HG02943 (cell line): ENCODE measurements around the gene S1PR1.
"Not testable (repeated sequence)": the region's sequence is repeated elsewhere in the genome, so short reads cannot be mapped to it uniquely, and the experiment has no call there.

Experiments used
- ATAC-seq: cut with Tn5 transposase; IDR thresholded peaks from one replicate; pipeline ENCODE4 v1.9.1; 2021; ENCODE audit warnings: mild to moderate bottlenecking, low read depth, moderate library complexity; ENCODE audit not compliant: unreplicated experiment

The S1PR1 gene

DNA sequence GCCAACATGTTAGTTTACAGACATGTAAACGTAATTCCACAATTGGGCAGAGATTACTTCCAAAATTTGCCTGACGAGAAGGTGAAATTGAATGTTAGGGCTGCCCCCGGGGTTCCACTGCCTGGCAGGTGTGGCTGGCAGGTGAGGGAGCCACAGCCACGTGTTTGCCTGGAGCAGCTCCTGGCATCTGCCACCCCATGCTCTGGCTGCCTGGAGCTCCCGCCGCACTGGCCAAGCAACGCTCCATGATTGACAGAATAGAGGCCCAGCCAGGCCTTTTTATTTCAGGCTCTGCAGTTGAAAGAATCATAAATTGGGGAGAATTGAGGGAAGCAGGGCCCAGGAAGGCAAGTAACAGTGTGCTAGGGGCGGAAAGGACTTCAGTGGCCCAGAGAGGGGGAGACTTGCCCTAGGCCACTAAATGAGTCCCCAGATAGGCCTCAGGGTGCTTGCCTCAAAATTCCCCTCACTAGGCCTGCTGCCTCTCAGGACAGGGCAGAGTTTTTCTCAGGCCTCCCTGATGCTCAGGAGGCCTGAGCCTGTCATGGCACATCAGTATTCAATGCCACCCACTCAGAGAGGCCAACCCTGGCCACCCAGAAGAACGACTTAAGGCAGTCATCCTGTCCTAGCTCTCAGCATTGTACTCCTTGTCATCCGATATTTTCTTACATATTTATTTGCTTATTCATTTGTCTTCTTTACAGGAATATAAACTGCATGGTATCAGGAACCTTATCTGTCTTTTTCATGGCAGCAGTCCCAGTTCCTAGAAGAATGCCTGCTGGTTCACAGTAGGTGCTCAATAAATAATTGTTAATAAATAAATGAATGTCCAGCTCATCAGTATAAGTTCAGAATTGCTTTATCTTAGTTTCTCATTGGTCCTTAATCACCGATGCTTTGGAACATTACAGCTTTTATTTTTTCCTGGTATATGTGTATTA is 16.6 kb upstream of the S1PR1 start:
- no peak for ATAC-seq

DNA sequence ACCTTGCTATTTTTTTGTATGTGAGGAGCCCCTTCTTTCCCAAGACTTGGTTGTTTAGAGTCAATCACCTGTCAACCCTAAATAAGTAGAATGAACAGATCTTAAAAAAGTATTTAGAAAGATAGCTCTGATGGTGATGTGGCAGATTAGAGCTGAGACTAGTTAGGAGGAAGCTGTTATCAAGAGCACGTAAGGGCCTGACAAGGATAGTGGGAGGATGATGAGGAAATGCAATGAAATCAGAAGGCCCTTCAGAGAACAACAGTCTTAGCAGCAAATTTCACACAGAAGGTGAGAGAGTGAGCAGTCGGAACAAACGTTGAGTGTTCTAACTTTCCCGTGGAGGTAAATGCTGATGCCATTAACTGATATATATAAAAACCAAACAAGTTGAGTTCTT is 15.9 kb upstream of the S1PR1 start:
- ATAC-seq: no peak

- ATAC-seq: peak; percentile 95
Measured at GRCh38 chr1:101221945-101222429, 14.8 kb upstream of the S1PR1 start.

DNA sequence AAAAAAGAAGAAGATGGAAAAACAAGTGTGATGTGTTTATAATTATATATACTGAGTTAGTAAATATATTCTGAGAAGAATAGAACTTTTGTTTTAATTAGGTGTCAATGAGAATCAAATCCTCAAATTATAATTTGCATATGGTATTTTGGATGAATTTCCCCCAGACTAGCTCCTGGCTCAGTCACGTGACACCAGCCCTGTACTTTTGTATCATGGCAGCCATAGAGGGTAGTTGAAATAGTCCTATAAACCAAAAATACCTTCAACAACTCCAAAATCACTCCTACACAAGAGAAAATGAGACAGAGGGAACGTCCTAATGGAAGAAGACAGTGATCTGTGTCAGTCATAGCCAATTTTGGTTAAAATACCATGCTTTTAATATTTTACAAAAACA is 9.0 kb upstream of the S1PR1 start:
- no peak for ATAC-seq

GRCh38 chr1:101228424-101229134 is 8.2 kb upstream of the S1PR1 start:
- no peak for ATAC-seq

- ATAC-seq: not testable (repeated sequence)
Measured at GRCh38 chr1:101232182-101232581, 4.6 kb upstream of the S1PR1 start.

- no peak for ATAC-seq
Measured at GRCh38 chr1:101233495-101233894, 3.3 kb upstream of the S1PR1 start.

GRCh38 chr1:101235216-101235695 is 1.6 kb upstream of the S1PR1 start:
- ATAC-seq: no peak

DNA sequence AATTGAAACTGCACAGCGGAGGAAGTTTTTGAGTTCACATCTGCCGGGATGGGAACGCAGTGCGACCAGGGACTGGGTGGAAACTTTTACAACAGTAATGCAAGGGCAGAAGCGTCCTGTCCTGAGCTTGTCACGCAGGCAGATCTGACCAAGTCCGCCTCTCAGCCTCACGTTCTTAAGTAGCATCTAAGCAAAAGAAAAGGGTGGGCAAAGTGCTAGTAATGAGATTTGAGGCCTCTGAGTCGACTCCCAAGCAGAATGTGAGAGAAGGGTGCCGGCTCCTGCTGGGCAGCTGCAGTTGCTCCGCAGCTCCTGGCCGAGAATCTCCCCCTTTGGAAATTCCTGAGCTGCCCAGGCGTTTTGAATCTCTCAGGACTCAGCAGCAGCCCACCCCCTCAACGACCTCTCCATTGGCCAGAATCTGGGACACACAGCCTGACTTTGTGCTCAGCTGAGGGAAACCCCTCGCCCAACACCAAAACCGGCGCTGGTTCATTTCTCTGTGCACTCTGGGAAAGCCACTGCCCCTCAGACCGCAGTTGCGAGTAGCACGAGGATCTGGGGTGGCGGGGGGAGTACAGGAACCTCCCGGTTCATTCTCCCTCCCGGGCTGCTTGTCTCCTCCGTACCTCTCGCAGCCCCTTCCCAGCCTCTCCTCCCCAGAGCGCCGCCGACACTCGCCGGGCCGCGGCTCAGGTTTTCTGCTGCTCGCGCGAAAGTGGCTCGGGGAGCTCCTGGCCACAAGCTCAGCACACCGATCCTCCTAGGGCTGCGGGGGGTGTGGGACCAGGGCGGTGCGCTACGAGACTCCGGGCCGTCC is 913 bp upstream of the S1PR1 start:
- peak; percentile 41 for ATAC-seq

GRCh38 chr1:101237229-101237837 is 514 bp downstream of the S1PR1 start:
- ATAC-seq: no peak

GRCh38 chr1:101238031-101238628 is 1.3 kb downstream of the S1PR1 start:
- ATAC-seq: no peak

- ATAC-seq: peak; percentile 22
Measured at GRCh38 chr1:101238681-101239094, 1.9 kb downstream of the S1PR1 start.

- no peak for ATAC-seq
Measured at GRCh38 chr1:101239095-101240040, 2.5 kb downstream of the S1PR1 start.

GRCh38 chr1:101240041-101240430 is 3.2 kb downstream of the S1PR1 start:
- ATAC-seq: no peak

DNA sequence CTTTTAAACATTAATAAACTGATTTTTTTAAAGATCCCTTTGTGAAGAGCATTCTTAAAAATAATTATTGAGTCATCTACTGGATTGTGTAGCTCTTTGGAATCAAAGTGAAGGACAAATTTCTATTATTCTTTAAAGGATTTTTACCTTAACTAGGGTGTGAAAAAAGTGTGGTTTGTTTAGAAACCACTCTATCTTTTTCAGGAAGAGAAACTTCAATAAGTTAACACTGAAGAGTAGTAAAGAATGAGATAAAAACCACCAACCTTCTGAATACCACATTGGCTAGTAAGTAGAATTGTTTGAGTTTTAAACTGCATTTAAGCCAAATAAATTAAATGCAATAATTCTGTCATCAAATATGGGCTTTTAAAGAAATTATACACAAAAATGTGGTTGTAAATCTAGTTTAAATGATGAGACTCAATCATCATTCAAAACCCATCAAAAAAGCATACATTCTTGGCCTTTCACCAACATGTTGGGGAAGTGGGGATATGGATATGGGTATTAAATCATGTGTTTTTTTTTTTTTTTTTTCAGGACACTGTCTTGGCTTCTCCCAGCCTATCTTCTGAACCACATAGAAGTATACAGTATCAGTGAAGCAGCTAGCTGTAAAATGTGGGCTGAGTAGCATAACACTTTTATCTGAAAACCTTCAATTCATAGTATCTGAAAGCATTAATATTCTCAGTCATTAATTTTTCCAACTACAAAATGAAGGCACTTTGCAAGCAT is 4.8 kb downstream of the S1PR1 start:
- ATAC-seq: peak; percentile 35

- ATAC-seq: no peak
Measured at GRCh38 chr1:101242324-101243050, 5.7 kb downstream of the S1PR1 start.

GRCh38 chr1:101243751-101244150 is 6.9 kb downstream of the S1PR1 start:
- no peak for ATAC-seq
